HT1080 (cell line): ENCODE results near the gene MIPEP. TPM values are rescaled to one million over a fixed set of nuclear protein-coding genes. Genes with fewer than 3 reads are reported as not detected.
"Not testable (repeated sequence)": the region's sequence is repeated elsewhere in the genome, so short reads cannot be mapped to it uniquely, and the experiment has no call there.

ENCODE experiments used
- DNase-seq: peaks from one replicate; pipeline ENCODE4 v3.0.0-alpha.2; 2015; ENCODE audit warnings: low read depth
- total RNA-seq: library from RNA; depleted of rRNA; stranded (reverse); fragments of >200 nt; shearing (Covaris generic); gene quantifications from 2 replicates; pipeline ENCODE4 v1.2.3, GENCODE V29; 2014

Gene MIPEP
- total RNA-seq, 1 experiment from 2014 or later, result 16.0 TPM

DNA sequence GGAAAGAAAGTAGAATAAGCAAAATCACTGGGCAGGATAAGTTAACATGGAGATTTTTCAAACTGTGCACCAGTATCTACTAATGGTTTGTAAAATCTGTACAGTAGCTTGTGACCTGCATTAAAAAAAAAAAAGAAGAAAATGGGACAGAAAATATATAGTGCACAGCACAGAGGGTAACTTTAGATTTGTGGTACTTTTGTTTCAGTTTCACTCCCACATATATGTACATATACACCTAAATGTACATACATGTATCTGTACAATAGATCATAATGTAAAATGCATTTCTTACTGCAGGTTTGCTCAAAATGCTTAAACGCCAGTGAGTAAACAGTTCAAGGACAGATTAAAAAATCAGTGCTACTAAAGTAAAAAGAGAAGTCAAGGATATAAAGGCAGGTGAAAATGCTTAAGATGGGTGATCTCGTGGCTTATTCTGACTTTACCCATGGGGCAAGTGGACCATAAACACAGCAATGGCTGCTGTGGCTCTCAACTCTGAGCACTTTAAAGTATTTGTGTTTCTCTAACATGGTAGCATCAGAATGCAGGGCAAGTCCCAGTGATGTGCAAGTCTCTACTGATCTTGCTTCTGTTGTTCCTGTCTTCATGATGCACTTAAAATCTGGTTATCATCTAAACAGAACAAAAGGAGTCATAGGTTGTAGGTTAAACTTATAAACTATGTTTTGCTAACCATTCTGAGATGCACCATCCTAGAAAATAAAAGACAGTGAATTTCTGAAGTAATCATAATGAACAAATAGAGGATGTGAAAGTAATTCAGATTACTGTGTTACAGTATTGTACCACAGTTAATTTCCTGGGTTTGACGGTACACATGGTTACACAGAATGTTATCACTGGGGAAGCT is 112.3 kb downstream of the MIPEP start:
- no peak for DNase-seq

DNA sequence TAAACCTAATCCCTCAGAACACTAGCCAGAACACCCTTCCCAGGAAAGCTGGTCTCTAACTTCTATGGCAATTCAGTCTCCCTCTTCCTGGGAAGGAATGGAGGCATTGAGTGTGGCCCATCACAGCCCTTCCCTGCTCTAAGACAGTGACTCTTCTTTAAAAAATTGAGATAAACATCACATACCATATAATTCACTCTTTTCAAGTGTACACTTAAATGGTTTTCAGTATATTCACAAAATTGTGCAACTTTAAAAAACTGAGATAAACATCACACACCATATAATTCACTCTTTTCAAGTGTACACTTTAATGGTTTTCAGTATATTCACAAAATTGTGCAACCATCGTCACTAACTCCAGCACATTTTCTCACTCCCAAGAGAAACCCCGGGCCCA is 116.5 kb downstream of the MIPEP start:
- DNase-seq, result no peak

DNA sequence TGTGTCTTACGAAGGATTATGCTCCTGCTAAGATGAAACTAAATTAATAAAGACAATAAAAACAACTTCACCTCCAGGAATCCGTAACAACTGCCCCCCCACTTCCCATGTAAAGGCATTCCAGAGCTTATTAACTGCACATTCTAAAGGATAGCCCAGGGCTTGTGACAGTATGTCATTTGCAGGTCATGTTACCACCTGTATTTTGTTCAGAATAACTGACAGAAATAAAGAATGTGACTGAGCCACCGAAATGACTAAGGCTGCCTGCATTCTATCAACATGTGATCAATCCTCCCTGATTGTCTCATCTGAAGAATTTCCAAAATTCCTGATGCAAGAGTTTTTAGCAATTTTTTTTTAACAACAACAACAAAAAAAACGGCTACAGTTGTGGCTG is 117.2 kb downstream of the MIPEP start:
- DNase-seq, result peak; percentile 13

DNA sequence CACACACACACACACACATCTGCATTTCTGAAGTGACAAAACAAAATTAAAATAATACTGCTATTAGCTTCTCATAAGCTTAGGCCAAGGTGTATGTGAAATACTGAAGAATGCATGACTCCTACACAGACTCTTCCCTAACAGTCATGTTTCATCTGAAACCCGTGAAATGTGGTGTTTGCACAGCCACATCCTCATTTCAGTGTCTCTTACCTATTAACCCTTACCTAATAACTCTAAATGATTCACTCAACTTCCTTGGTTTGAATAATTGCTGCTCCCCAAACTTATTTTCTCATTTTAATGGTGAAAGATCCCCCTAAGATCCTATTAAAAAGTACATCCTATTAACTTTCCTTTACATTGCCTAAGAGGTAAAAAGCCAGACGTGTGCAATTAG is 117.6 kb downstream of the MIPEP start:
- no peak for DNase-seq

DNA sequence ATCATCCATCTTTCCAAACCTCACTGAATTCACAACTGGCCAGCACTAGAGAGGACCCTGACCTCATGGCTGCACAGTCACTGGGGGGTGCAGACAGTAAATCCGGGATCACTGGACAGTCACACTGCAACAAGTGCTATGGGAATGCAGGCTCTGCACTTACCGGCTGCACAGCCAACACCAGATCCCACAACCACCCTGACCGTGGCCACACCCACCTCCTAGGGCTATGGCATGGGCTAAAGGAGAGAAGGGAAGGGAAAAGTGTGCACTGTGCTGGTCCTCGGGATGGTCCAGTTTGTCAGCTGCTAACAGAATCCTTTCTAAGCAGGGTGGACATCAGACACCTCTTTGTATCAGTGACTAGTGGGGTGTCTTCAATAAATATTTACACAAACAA is 118.2 kb downstream of the MIPEP start:
- no peak for DNase-seq

DNA sequence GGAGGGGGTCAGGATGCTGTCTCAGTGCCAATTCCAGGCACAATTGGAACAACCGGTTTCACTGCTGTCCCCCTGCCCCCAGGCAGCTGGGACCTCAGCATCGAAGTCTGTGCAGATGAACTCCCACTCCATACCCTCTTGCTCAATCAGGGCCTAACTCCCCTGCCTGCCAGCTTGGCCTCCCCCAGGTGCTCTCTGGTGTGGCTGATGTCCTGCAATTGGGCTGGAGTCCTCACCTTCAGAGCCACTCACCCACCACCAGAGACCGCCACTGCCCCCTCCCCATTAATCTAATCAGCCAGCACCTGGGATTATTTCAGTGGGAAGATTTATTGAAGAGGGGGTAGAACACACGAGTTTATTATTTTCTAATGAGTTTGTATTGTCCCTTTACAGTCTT is 118.8 kb downstream of the MIPEP start:
- no peak for DNase-seq

DNA sequence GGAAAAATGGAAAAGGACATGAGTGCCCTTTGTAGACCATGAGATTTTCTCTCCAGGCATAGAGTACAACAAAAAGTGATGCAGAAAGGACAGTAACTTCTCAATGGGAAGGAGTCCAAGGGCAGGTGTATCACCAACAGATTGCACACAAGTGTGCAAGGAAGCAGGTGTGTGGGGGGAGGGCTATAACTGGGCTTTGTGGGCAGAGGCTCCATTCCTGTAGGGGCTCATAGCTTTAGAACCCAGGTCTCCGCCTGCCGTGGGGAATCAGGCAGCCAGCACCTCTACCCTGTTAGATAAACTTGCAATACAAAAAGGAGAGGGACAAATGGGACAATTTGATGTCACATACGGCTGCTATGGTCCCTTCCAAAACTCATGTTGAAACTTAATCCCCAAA is 119.8 kb downstream of the MIPEP start:
- no peak for DNase-seq

DNA sequence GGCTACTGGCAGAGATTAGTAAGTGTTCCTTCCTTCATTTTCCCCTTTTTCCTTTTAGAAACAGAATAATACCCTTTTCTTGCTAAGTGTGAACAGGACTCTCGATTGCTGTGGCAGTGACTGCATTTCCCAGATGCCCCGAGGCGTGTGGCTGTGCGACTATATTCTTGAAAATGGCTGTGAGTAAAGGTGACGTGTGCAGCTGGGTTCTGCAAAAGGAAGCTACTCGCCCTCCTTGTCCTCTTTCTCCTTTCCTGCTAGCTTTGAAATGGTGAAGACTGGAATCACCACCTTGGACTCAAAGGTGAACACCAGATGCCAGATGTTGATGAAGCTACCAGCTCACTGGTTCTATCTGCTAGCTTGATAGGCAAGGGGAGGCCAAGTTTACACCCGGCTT is 121.4 kb downstream of the MIPEP start:
- DNase-seq, result no peak

DNA sequence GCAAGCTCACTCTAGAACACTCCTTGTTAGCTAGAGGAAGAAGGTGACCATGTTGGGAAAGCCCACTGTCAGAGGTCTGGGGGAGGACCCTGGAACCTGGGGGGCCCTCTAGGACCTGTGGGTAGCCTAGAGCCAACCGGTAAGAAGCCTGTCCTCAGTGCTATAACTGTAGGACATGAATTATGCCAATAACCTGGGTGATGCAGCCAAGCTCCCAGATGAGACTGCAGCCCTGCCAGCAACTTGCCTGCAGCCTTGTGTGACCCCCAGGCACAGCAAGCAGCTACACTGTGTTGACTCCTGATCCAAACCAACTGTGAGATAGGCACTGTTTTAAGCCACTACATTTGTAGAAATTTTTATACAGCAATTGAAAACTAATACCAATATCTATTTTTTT is 122.3 kb downstream of the MIPEP start:
- no peak for DNase-seq

DNA sequence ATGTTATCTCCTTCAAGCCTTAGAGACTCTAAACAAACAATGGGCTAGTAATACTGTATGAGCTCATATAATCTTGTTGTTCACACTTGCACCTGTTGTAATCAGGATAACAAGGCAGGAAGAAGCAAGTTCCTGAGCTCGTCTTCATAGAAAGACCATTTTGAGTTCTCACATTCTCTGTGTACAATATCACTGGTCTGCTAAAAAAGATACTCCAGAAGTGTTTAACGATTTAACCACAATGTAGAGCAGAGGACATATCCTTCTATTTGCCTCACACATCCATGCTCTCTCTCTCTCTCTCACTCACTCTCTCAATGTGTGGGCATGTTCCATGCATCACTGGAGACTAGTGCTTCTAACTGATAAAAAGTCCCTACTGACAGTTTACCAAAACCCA is 122.9 kb downstream of the MIPEP start:
- DNase-seq, result no peak

DNA sequence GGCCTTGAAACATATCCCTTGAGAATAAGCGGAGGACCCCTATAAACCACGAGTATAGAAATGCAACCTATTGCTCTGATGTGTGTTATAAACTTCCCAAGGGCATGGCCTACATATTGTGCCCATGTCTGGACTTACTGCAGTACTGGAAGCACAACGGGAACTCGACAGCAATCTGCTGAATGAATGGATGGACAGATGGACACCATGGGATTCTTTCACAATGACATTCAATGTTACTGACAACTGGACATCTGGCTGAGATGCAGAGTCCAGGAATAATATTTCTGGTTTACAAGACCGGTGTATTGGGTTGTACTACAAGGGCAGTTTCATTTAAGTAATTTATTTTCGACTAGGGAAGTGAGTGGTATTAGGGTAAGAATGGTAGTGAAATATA is 123.7 kb downstream of the MIPEP start:
- DNase-seq, result no peak

DNA sequence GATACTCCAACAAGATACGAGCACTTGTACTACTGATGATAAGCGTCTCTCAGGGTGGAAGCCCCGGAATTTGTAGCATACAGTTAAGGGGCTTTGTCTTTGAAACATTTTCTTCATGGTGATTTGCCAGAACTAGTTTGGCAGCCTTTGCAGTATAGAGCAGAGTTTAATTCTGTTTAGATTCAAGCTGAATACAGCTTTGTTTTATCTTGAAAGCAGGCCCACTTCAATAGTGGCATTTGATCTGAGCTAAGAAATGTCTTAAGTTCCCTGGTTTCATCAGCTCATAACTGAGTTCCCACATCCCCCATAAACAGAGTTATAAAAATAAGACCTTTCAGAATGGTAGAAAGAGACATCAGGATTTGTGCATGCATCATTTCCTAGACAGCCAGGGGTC is 125.9 kb downstream of the MIPEP start:
- no peak for DNase-seq

DNA sequence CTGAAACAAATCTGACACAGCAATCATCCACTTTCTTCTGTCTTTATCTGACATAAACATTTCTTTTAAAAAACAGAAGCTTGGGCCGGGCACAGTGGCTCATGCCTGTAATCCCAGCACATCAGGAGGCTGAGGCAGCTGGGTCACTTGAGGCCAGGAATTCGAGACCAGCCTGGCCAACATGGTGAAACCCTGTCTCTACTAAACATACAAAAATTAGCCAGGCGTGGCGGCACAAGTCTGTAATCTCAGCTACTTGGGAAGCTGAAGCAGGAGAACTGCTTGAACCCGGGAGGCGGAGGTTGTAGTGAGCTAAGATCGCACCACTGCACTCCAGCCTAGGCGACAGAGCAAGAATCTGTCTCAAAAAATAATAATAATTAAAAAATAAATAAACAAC is 127.4 kb downstream of the MIPEP start:
- not testable (repeated sequence) for DNase-seq

DNA sequence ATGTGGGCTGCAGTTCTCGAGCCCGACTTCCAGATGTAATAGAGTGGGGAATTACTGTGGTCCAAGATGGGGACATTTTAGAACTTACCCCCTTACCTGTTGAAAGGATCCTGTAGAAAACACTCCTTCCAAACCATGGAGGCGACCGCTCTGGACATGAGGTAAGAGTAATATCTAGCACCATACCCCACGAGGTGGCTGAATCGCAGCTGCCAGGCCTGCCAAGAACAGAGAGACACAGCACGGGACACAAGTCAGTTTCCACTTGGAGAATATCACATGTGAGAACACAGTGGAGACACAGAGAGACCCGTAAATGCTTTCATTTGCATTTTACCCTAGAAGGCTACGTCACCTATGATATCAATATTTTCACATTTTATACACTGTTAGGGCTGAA is 129.2 kb downstream of the MIPEP start:
- DNase-seq, result no peak

DNA sequence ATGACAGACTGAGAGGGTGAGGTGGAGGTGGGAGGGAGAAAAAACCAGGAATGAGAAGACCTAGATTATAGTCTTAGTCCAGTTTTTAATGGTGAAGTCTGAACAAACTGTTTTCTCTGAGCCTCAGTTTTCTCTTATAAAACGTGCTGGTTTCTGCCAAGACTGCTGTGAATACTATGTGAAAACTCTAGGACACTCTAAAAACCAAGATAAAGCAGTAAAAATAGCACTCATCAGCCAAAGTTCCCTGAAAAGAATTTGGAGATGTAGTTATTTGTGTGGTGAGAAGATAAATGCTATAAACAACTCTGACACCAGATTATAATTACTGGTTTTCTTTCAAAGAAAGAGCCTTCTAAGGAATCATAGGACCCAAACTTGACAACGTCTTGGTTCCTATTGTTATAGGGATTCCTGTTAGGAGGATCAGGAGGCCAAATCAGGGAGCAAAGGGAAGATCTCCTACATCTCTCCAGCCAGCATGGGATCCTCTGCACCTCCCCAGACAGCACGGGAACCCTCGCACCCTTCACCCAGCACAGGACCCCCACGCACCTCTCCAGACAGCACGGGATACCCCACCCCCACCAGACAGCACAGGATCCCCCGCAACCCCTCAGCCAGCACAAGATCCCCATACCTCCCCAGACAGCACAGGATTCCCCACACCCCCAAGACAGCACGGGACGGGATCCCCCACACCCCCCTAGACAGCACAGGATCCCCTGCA is 130.2 kb downstream of the MIPEP start:
- no peak for DNase-seq

DNA sequence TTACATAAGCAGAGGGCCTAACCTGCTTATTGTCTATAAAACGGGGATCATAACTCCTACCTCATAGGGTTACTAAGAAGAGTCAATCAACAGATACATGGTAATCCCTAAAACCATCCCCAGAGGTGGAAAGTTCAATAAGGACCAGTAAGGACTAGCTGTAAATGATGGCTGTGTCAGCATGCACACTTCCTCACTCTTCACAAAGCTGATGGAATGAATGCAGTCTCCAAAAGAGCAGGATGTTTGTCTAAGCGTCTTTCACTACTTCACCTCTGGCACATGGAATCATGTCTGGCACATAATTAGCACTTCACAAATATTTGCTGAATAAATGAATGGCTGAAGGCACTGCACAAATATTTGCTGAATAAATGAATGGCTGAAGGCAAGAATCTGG is 134.2 kb downstream of the MIPEP start:
- no peak for DNase-seq

DNA sequence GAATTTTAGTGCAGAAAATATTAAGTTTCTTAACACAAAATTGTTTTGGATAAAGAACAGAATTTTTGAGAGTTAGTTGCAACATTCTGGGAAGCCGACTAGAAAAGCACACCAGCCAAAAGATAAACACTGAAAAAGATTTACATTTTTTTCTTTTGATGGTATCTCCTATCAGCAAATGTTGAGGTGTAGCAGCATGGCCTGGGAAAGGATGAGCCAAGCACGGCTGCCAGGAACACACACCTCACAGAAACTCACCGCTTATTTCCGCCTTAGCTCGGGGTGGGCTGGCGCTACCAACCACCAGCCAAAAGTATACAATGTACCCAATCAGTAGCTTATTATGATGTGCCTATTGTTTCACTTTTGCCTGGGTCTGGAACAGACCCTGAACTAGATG is 134.7 kb downstream of the MIPEP start:
- no peak for DNase-seq

DNA sequence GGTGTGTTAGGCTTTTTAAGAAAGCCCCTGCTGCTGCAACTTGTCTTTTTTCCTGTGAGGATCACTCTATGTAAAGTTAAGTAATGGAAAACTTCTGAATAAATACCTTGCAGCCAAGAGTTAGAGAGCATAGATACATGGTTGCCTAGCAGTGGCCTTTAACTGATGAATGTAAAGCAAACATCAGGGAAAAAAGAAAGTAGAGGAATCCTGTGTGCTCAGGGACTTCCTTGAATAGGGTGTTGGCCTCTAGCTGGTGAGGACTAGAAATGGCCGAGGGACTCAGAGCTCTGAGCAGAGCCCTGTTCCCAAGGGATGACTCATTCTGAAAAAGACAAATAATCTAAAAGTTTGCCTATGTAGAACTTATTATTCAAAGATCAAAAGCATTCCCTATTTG is 135.7 kb downstream of the MIPEP start:
- DNase-seq, result peak; percentile 56

DNA sequence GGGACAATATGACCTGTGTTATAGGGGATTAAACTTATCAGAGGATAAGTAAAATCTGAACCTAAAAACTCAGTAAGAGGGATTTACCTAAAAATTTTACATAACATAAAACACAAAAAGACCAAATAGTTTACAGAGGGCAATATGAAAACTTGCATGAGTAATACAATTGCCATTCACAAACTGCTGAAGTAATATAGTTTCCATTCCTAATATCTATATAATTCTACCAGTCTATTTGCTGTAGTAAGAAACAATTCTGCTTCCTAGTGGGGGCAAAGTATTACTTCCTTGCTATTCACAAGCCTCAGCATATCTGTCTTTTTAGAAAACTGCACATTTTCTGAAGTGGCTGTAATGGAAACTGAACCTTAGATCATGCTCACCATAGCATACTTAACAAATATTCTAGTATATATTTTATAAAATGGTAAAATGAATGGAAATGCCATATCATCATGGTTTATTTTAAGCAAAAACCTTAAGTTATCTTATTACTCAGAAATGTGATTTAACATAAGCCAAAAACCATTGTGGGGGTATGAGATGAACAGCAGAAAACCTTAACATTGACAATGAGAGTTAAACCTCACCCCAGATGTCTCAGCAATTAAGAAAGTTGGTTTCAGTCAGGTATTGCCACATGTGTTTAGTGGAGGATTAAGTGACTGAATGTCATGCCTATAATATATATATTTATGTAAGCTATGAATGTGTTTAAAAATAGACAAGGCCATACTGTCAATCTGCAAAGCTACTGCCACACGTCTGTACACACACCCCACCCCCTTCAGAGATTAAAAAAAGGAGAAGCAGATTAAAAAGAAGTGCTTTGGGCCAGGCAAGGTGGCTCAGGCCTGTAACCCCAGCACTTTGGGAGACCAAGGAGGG is 136.8 kb downstream of the MIPEP start:
- no peak for DNase-seq

DNA sequence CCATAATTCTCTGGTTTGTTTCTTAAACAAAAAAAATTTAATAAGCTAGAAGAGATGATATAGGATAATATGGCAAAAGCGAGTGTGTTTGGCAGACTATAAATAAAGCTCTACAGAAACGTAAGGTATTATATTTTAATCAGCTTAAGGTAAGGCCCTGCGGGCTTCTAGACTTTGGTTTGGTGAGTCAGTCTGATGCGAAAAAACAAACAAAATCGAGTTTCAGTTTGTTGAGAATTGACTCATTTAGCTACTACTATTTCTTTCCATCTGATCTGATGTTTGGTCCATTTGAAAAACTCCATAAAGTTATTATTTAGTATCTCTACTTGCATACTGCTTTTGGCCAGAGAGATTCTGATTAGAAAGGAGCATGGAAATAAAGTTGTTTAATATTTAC is 138.0 kb downstream of the MIPEP start:
- DNase-seq, result peak; percentile 62

DNA sequence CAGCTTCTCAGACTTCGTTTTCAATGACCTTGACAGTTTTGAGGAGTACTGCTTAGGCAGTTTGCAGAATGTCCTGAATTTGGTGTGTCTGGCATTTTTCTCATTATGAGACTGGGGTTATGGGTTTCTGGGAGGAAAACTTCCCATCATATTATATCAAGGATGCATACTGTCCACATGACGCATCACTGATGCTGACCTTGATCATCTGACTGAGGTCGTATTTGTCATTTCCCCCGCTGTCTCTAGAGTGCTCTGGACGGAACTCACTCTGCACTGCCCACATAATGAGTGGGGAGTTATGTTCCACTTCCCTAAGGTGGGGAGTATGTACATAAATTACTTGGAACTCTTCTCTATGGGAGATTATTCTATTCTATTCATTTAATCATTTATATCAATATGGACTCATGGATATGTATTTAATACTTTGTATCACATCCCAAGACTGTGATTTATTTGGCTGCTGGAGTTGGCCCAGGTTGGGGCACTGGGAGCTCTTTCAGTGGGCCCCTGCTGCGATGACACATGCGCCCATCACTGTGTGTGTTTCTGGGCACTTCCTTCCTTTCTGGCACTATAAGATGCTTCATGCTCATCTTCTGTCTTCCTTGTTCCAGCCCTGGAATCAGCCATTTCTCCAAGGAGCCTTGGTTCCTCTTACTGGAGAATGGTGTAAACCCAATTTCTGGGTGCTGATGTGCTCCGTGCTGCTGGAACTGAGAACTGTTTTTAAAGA is 138.6 kb downstream of the MIPEP start:
- peak; percentile 93 for DNase-seq
